CD4-positive, CD25-positive, alpha-beta regulatory T cell (primary cell): ENCODE measurements around the gene AKAP10. TPM values are rescaled to one million over a fixed set of nuclear protein-coding genes. Genes with fewer than 3 reads are reported as not detected.
A peak's percentile ranks its signal among the peaks of the same experiment; 100 is the strongest.

Experiments
- ATAC-seq, 2 donors: fragments of 150-1000 bp; cut with Tn5 transposase; one replicate each; pipeline ENCODE4 v1.10.0; 2021; ENCODE audit warnings: low read depth in 2 of 2, moderate number of reproducible peaks in 2 of 2, moderate library complexity in 1 of 2
- DNase-seq, 3 donors: peaks; one replicate each; pipeline versions ENCODE4 v3.0.0 to v3.0.0-alpha.2; 2012 to 2022; ENCODE audit warnings: mixed read lengths in 1 of 3
- H3K27ac ChIP-seq: one replicate; pipeline ENCODE4 v1.7.0; 2013; ENCODE audit warnings: mild to moderate bottlenecking, low read length; ENCODE audit not compliant: insufficient read depth, poor library complexity, severe bottlenecking
- H3K27me3 ChIP-seq: one replicate; pipeline ENCODE4 v1.7.0; 2013; ENCODE audit warnings: low read length; ENCODE audit not compliant: control insufficient read depth, insufficient read depth
- H3K36me3 ChIP-seq: one replicate; pipeline ENCODE4 v1.7.0; 2013; ENCODE audit warnings: mild to moderate bottlenecking, low read length, moderate library complexity; ENCODE audit not compliant: control insufficient read depth, insufficient read depth
- H3K4me1 ChIP-seq: 2 replicates; pipeline ENCODE4 v1.7.0; 2013; ENCODE audit warnings: mild to moderate bottlenecking, low read length; ENCODE audit not compliant: insufficient read depth, control insufficient read depth, poor library complexity, severe bottlenecking
- H3K4me3 ChIP-seq: one replicate; pipeline ENCODE4 v1.7.0; 2013; ENCODE audit warnings: low read depth, mild to moderate bottlenecking, low read length, moderate library complexity
- H3K9me3 ChIP-seq, 2 experiments: 1 replicate in 1 of 2; 2 replicates in 1 of 2; pipeline ENCODE4 v1.7.0; 2013; ENCODE audit warnings: low read length in 2 of 2, mild to moderate bottlenecking in 1 of 2, moderate library complexity in 1 of 2; ENCODE audit not compliant: control insufficient read depth in 2 of 2
- H3K27ac Mint-ChIP-seq, 3 donors: one replicate each; pipeline ENCODE4 v1.8.0; 2020 to 2022; ENCODE audit warnings: mild to moderate bottlenecking in 3 of 3, mixed read lengths in 3 of 3, moderate library complexity in 2 of 3
- H3K27me3 Mint-ChIP-seq: one replicate; pipeline ENCODE4 v1.8.0; 2022; ENCODE audit warnings: mild to moderate bottlenecking, mixed read lengths
- H3K36me3 Mint-ChIP-seq: one replicate; pipeline ENCODE4 v1.8.0; 2020; ENCODE audit warnings: mixed read lengths
- H3K4me1 Mint-ChIP-seq, 4 donors: one replicate each; pipeline ENCODE4 v1.8.0; 2020 to 2022; ENCODE audit warnings: mixed read lengths in 4 of 4, mild to moderate bottlenecking in 1 of 4
- H3K4me3 Mint-ChIP-seq, 4 donors: one replicate each; pipeline ENCODE4 v1.8.0; 2020 to 2022; ENCODE audit warnings: mild to moderate bottlenecking in 4 of 4, mixed read lengths in 4 of 4, moderate library complexity in 3 of 4
- H3K9me3 Mint-ChIP-seq, 7 donors: one replicate each; pipeline ENCODE4 v1.8.0; 2020 to 2022; ENCODE audit warnings: mixed read lengths in 7 of 7, mild to moderate bottlenecking in 3 of 7, moderate library complexity in 2 of 7
- polyA plus RNA-seq, 4 donors: library from polyadenylated mRNA; unstranded; fragments of 300-500 nt; fragmentation: Illumina TruSeq; gene quantifications; one replicate each; pipeline ENCODE4 v1.2.3, GENCODE V29; 2021
- total RNA-seq: library from RNA; stranded (reverse); gene quantifications from one replicate; pipeline ENCODE4 v1.2.3, GENCODE V29; 2022

Gene AKAP10
- total and polyA plus RNA-seq, 5 donors from 2014 or later: 17.7 to 46.2 (median 19.0) TPM

DNA sequence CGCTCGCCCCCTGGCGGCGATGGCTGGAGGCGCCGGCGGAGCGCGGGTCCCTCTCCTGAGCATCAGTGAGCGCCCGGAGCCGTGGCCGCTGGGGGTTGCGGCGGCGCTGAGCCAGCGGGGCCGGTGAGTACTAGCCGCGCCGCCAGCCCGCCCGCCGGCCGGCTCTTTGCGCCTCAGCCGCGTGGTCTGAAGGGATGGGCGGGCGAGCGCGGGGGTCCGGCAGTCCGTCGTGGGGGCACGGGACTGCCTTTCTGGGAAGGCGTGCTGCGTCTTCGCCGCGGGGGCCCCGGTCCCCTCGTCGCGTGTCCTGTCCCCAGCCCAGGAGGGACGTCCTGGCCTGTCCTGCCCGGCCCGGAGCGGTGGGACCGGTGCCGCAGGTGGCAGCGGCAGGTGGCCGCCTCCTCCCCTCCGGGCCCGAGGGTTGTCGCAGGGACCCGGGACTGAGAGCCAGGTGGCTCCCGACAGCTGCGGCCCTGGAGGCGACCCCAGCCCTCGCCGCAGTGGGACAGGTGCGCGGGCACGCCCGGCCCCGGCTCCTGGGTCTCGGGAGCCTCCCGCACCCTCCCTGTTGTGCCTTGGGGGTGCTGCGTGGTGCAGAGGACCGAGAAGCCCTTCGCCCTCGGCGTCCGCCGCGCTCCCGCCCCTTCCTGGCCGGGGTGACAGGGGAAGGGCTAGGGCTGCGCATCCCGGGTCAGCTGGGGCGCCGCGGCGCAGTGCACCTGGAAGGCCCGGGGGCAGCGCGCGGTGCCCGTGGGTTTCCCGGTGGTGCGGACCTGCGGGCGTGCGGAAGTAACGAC is 31.9 kb upstream of the AKAP10 start, which contains the start of gene SPECC1:
TSS of gene SPECC1 (plus strand) at position 58 of the 797 bp plus-strand sequence. CDS start 87,293 bp downstream, outside the sequence.
- Histone ChIP-seq H3K4me3 (peak within 1 kb of the TSS; percentile 66), H3K27ac (no peak within 1 kb of the TSS), H3K27me3 (peaks cover 42% of the 10 kb centered on the region), H3K36me3 (no peaks in the 10 kb centered on the region), H3K9me3 (no peaks in the 10 kb centered on the region), H3K4me1 (peaks cover 18% of the 10 kb centered on the region)
- ATAC-seq (peak; percentile 98), DNase-seq (peak; percentile 74 to 85 (median 77))
- H3K4me3 Mint-ChIP-seq: peak within 1 kb of the TSS; percentile 83 to 92 (median 90)
- H3K4me1 Mint-ChIP-seq: peaks cover 5 to 18% (median 10%) of the 10 kb centered on the region in 4 donors
- H3K27ac Mint-ChIP-seq: peak within 1 kb of the TSS in 2 of 3 donors; percentile 18 to 49
- H3K36me3 Mint-ChIP-seq: no peaks in the 10 kb centered on the region
- peaks cover 0 to 4% (median 0%) of the 10 kb centered on the region in 7 donors for H3K9me3 Mint-ChIP-seq
- H3K27me3 Mint-ChIP-seq: peaks cover 84% of the 10 kb centered on the region

DNA sequence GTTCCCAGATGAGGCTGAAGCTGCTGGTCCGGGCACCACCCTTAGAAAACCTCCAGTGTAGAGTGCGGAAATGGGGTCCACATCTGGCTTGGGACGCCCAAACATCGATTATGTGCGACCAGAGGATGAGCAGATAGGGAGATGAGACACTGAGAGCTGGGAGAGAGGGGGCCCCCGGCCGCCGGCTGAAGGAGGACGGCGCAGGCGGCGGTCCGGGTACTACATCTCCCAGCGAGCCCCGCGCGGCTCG is 31.3 kb upstream of the AKAP10 start:
- no peak overlapping the region for H3K27ac ChIP-seq
- ATAC-seq (no peak), DNase-seq (no peak)
- H3K9me3 ChIP-seq: no peaks in the 10 kb centered on the region
- H3K27me3 Mint-ChIP-seq: peaks cover 80% of the 10 kb centered on the region
- H3K27ac Mint-ChIP-seq: peak overlapping the region in 1 of 3 donors; percentile 49
- H3K9me3 Mint-ChIP-seq: peaks cover 0 to 4% (median 0%) of the 10 kb centered on the region in 7 donors
- H3K4me3 ChIP-seq: peak overlapping the region; percentile 66
- no peaks in the 10 kb centered on the region for H3K36me3 ChIP-seq
- H3K27me3 ChIP-seq: peaks cover 38% of the 10 kb centered on the region
- peaks cover 18% of the 10 kb centered on the region for H3K4me1 ChIP-seq
- H3K4me1 Mint-ChIP-seq: peaks cover 5 to 18% (median 10%) of the 10 kb centered on the region in 4 donors
- peak overlapping the region; percentile 61 to 92 (median 86) for H3K4me3 Mint-ChIP-seq
- no peaks in the 10 kb centered on the region for H3K36me3 Mint-ChIP-seq

DNA sequence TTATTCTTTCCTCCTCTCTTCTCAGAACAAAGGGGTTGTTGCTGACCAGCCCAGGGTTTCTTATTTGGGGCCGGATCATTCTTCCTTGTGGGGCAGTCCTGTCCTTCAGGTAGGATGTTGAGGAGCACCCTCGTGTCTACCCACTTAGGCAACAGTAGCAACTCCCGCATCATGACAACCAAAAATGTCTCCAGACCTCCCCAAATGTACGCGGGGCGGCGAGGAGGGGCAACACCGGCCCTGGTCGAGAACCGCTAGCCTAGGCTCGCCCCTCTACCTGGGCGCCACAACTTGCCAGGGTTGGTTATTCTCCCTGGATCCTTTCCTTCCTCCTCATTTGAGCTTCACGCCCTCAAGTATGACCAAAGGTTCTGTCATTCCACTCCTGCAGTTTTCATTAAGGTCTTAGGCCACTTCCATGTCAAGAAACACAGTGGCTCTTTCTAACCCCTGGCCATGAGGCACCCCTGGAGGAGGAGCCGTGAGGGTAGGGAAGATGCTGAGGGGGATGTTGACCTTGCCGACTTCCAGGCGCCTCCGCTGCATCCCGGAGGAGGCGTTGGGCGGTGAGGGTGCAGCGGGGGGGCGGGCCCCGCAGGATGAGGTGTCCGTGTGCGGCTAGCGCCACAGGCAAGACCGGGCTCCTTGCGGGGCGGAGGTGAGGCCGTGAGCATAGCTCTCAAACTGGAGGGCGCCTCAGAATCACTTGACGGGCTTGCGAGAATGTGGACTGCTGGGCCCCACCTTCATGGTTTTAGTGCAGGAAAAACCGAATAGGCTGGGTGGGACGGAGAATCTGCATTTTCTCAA is 30.8 kb upstream of the AKAP10 start:
- peak in 2 of 3 donors; percentile 6 to 34 for DNase-seq
- Mint-ChIP-seq H3K4me3 (peak overlapping the region; percentile 83 to 92 (median 89)), H3K27me3 (peaks cover 75% of the 10 kb centered on the region), H3K27ac (peak overlapping the region in 2 of 3 donors; percentile 18 to 49), H3K9me3 (peaks cover 0 to 4% (median 0%) of the 10 kb centered on the region in 7 donors), H3K4me1 (peaks cover 5 to 18% (median 10%) of the 10 kb centered on the region in 4 donors), H3K36me3 (no peaks in the 10 kb centered on the region)
- Histone ChIP-seq H3K9me3 (no peaks in the 10 kb centered on the region), H3K27me3 (peaks cover 38% of the 10 kb centered on the region), H3K4me1 (peaks cover 18% of the 10 kb centered on the region), H3K4me3 (peak overlapping the region; percentile 66), H3K27ac (no peak overlapping the region), H3K36me3 (no peaks in the 10 kb centered on the region)
- ATAC-seq: peak; percentile 3 to 12

DNA sequence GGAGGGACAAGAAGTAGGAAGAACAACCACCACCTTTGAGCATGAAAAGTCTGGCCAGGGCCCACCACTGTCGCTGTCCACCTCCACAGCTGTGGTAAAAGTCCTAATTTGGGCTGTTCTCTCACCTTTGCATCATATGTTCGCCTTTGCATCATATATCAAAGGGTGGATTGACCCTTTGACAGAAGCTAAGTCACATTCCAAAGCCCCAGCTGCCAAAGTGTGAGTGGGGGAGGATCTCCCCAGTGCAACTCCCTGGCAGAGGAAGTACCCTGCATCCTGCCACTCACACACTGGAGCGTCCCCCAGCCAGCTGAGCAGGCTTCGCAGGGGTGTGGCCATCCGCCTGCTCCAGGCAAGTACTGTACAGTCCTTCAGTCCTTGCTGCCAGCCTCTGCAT is 18.9 kb upstream of the AKAP10 start:
- DNase-seq (no peak), ATAC-seq (no peak)
- Histone ChIP-seq H3K9me3 (no peaks in the 10 kb centered on the region), H3K36me3 (no peaks in the 10 kb centered on the region), H3K4me3 (no peak overlapping the region), H3K27me3 (no peaks in the 10 kb centered on the region), H3K4me1 (peaks cover 4% of the 10 kb centered on the region), H3K27ac (no peak overlapping the region)
- Mint-ChIP-seq H3K4me3 (no peak overlapping the region), H3K9me3 (no peaks in the 10 kb centered on the region), H3K36me3 (no peaks in the 10 kb centered on the region), H3K27me3 (peaks cover 53% of the 10 kb centered on the region), H3K4me1 (peaks cover 0 to 7% (median 4%) of the 10 kb centered on the region in 4 donors), H3K27ac (no peak overlapping the region)

DNA sequence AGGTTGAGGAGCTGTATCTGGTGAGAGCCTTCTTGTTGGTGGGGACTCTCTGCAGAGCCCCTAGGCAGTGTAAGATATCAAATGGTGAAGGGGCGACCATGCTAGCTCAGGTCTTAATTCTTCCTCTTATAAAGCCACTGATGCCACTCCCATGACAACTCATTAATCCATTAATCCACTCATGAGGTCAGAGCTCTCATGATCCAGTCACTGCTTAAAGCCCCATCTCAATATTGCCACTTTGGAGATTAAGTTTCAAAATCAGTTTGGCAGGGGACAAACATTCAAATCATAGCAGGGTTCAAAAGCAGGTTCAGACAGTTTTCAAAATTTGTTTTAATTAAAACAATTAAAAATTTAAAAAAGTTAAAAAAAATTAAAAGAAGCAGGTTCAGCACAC is 18.5 kb upstream of the AKAP10 start:
- Histone ChIP-seq H3K9me3 (no peaks in the 10 kb centered on the region), H3K4me1 (peaks cover 4% of the 10 kb centered on the region), H3K27me3 (no peaks in the 10 kb centered on the region), H3K36me3 (no peaks in the 10 kb centered on the region), H3K4me3 (no peak overlapping the region), H3K27ac (no peak overlapping the region)
- H3K4me1 Mint-ChIP-seq: peaks cover 0 to 7% (median 4%) of the 10 kb centered on the region in 4 donors
- ATAC-seq: no peak
- no peaks in the 10 kb centered on the region for H3K36me3 Mint-ChIP-seq
- peaks cover 57% of the 10 kb centered on the region for H3K27me3 Mint-ChIP-seq
- H3K4me3 Mint-ChIP-seq: no peak overlapping the region
- no peak overlapping the region for H3K27ac Mint-ChIP-seq
- H3K9me3 Mint-ChIP-seq: no peaks in the 10 kb centered on the region
- DNase-seq: no peak

DNA sequence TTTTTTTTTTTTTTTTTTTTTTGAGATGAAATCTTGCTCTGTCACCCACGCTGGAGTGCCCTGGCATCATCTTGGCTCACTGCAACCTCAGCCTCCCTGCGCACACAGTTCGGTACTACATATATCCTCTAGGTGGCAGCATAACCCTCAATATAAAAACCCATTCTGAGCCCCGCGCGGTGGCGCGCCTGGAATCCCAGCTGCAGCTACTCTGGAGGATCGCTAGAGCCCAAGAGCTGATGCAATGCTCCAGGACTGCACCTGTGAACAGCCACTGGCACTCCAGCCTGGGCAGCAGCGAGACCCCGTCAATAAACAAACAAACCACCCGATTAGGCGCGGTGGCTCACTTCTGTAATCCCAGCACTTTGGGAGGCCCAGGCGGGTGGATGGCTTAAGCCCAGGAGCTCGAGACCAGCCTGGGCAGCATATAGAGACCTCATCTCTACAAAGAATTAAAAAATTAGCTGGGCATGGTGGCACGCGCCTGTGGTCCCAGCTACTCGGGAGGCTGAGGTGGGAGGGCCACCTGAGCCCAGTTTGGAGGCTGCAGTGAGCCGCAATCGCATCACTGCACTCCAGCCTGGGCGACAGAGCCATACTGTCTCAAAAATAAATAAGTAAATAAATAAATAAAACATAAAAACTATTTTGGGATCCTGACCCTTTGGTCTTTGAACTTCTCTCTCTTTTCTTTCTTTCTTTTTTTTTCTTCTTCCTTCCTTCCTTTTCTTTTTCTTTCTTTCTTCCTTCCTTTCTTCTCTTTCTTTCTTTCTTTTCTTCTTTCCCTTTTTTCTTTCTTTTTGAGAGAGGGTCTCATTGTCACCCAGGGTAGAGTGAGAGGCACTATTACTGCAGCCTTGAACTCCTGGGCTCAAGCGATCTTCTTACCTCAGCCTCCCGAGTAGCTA is 15.4 kb upstream of the AKAP10 start:
- no peaks in the 10 kb centered on the region for H3K9me3 Mint-ChIP-seq
- Histone ChIP-seq H3K4me3 (no peak overlapping the region), H3K27me3 (no peaks in the 10 kb centered on the region), H3K9me3 (no peaks in the 10 kb centered on the region), H3K27ac (no peak overlapping the region), H3K4me1 (peaks cover 4% of the 10 kb centered on the region), H3K36me3 (no peaks in the 10 kb centered on the region)
- H3K4me3 Mint-ChIP-seq: peak overlapping the region in 2 of 4 donors; percentile 54 to 67
- peaks cover 58% of the 10 kb centered on the region for H3K27me3 Mint-ChIP-seq
- DNase-seq (peak; percentile 59 to 79 (median 75)), ATAC-seq (peak; percentile 95 to 97)
- H3K4me1 Mint-ChIP-seq: peaks cover 0 to 7% (median 4%) of the 10 kb centered on the region in 4 donors
- H3K27ac Mint-ChIP-seq: peak overlapping the region in 1 of 3 donors; percentile 60
- H3K36me3 Mint-ChIP-seq: no peaks in the 10 kb centered on the region

DNA sequence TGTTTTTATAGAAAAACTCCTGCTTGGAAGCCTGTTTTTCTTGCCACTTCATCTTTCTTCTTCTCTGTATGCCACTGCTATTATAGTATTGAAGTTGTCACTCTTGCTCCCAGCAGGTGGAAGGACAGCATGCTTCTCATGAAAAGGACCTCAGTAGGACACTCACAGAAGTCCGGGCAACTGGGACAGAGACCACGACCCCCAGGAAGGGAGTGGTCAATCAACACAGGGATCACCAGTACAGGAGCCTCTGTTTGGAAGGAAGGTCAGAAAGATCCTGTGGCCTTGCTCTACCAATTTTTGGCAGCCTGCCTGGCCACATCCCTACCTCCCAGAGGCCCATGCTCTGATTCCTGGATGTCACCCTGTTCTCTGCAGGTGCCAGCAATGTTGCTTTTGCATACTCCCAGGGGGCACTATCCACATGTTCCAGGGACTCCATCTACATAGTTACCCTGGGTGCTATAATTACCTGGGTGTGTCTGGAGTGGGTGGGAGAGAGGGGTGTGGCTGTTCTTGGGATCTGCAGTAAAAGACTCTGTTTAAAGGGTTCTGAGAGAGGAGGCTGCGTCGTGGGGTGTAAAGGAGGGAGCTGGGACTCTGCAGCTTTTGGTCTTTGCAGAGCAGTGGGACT is 13.7 kb upstream of the AKAP10 start:
- ATAC-seq (no peak), DNase-seq (no peak)
- Mint-ChIP-seq H3K27me3 (peaks cover 50% of the 10 kb centered on the region), H3K27ac (no peak overlapping the region), H3K36me3 (no peaks in the 10 kb centered on the region), H3K4me1 (peaks cover 0 to 6% (median 2%) of the 10 kb centered on the region in 4 donors), H3K4me3 (no peak overlapping the region), H3K9me3 (no peaks in the 10 kb centered on the region)
- Histone ChIP-seq H3K27ac (no peak overlapping the region), H3K9me3 (no peaks in the 10 kb centered on the region), H3K4me3 (no peak overlapping the region), H3K4me1 (peaks cover 4% of the 10 kb centered on the region), H3K27me3 (no peaks in the 10 kb centered on the region), H3K36me3 (no peaks in the 10 kb centered on the region)
